ENCODE measurements around the gene GNG3.
A peak's percentile ranks its signal among the peaks of the same experiment; 100 is the strongest.
"Not testable (repeated sequence)": the region's sequence is repeated elsewhere in the genome, so short reads cannot be mapped to it uniquely, and the experiment has no call there.

The GNG3 gene

DNA sequence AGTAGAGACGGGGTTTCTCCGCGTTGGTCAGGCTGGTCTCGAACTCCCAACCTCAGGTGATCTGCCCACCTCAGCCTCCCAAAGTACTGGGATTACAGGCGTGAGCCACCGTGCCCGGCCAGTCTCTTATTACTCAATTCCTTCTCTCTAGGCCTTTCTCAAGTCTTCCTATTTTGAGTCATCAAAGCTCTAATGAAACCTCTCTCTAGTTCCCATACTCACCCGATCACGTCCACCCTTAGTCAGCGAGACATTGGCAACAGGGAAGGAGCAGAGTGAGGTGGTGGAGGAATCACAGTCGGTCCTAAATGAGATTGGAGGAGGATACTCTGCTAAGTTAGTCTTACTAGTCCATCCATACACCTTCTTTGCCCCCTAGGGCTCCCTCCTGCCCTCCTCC, 5.2 kb upstream of the GNG3 start:
- CTCF ChIA-PET, result interaction anchor here (0.8 to 1.9 kb wide), 6 partner anchors 10 to 308 kb away, joined by 3 to 5 read pairs (median 4); no protein-coding TSS in a partner anchor

DNA sequence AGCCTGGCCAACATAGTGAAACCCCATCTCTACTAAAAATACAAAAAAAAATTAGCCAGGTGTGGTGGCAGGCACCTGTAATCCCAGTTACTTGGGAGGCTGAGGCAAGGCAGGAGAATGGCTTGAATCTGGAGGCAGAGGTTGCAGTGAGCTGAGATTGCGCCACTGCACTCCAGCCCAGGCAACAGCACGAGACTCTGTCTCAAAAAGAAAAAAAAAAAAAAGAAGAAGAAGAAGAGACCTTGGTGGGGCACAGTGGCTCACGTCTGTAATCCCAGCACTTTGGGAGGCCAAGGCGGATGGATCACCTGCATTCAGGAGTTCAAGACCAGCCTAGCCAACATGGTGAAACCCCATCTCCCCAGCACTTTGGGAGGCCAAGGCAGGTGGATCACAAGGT, 3.6 kb upstream of the GNG3 start:
- H3K36me3 ChIP-seq (ENCODE audit: control insufficient read depth in 4 of 4, insufficient read depth in 4 of 4, low read length in 3 of 4), result peaks cover 0 to 16% (median 6%) of the 10 kb centered on the region in 4 experiments
- CTCF ChIA-PET, result interaction anchor here (2.0 to 3.9 kb wide), 3 partner anchors 9 to 112 kb away, joined by 5 to 18 read pairs (median 16); partner anchors contain the start of gene TUT1
- POLR2A ChIA-PET; H3K27me3 ChIP-seq (replicated peaks in 2 of 5; ENCODE audit: control insufficient read depth in 4 of 5, insufficient read depth in 5 of 5, low read length in 4 of 5); H3K27ac ChIP-seq (ENCODE audit: insufficient read depth in 1 of 2, low read depth in 1 of 2, low read length in 2 of 2, poor library complexity in 1 of 2, severe bottlenecking in 2 of 2); DNase-seq; H3K9me3 ChIP-seq (ENCODE audit: control extremely low read depth in 1 of 5, control insufficient read depth in 4 of 5, insufficient read depth in 2 of 5, low read depth in 1 of 5, low read length in 4 of 5); H3K4me3 ChIP-seq (ENCODE audit: control insufficient read depth in 1 of 7, extremely low read depth in 1 of 7, insufficient read depth in 4 of 7, low read depth in 2 of 7, low read length in 6 of 7): not testable (repeated sequence)
- 91% methylated on average over 2 of the region's 4 CpGs for WGBS (ENCODE audit: insufficient coverage)
- H3K4me1 ChIP-seq (ENCODE audit: control extremely low read depth in 1 of 4, control insufficient read depth in 4 of 4, insufficient read depth in 4 of 4, low read length in 3 of 4), result peaks cover 6 to 40% (median 32%) of the 10 kb centered on the region in 4 experiments

More for the DNA sequence above, 5.2 kb upstream of the GNG3 start:
- no peak overlapping the region for H3K4me3 ChIP-seq (ENCODE audit: control insufficient read depth in 1 of 7, extremely low read depth in 1 of 7, insufficient read depth in 4 of 7, low read depth in 2 of 7, low read length in 6 of 7)
- WGBS (ENCODE audit: insufficient coverage), result 100% methylated on average over 4 of the region's 11 CpGs
- peaks cover 0 to 19% (median 6%) of the 10 kb centered on the region in 4 experiments for H3K36me3 ChIP-seq (ENCODE audit: control insufficient read depth in 4 of 4, insufficient read depth in 4 of 4, low read length in 3 of 4)
- no peak for DNase-seq
- no peaks in the 10 kb centered on the region for H3K9me3 ChIP-seq (ENCODE audit: control extremely low read depth in 1 of 5, control insufficient read depth in 4 of 5, insufficient read depth in 2 of 5, low read depth in 1 of 5, low read length in 4 of 5)
- no peak overlapping the region for H3K27ac ChIP-seq (ENCODE audit: insufficient read depth in 1 of 2, low read depth in 1 of 2, low read length in 2 of 2, poor library complexity in 1 of 2, severe bottlenecking in 2 of 2)
- no peaks in the 10 kb centered on the region for H3K27me3 ChIP-seq (replicated peaks in 2 of 5; ENCODE audit: control insufficient read depth in 4 of 5, insufficient read depth in 5 of 5, low read length in 4 of 5)
- H3K4me1 ChIP-seq (ENCODE audit: control extremely low read depth in 1 of 4, control insufficient read depth in 4 of 4, insufficient read depth in 4 of 4, low read length in 3 of 4), result peaks cover 6 to 23% (median 20%) of the 10 kb centered on the region in 4 experiments
- POLR2A ChIA-PET, result no interaction called here

DNA sequence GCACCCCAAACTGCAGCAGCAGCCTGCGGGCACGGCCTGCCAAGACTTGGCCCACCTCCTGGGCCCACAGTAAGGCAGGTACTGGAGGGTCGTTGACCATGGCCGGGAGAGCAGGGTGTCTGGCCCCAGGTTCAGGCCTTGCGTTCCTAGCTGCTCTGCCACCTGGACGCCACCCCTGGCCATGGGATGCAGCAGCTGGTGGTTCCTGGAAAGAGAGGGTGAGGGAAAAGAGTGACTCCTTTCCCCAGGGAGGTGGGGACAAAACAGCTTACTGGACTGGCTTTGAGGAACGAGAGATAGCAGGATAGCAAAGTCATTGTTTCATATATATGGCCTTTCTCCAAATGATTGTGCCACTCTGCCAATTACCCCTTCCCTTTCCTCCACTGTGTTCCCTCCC, 2.1 kb upstream of the GNG3 start:
- CTCF ChIA-PET, result interaction anchor here (1.0 to 3.9 kb wide), 9 partner anchors 9 to 113 kb away, joined by 3 to 16 read pairs (median 5); partner anchors contain the start of genes LRRN4CL and TUT1
- peaks cover 8 to 51% (median 42%) of the 10 kb centered on the region in 4 experiments for H3K4me1 ChIP-seq (ENCODE audit: control extremely low read depth in 1 of 4, control insufficient read depth in 4 of 4, insufficient read depth in 4 of 4, low read length in 3 of 4)
- 68% methylated on average over 7 of the region's 7 CpGs for WGBS (ENCODE audit: insufficient coverage)
- peak overlapping the region in 6 of 7 experiments; percentile 70 to 90 (median 76) for H3K4me3 ChIP-seq (ENCODE audit: control insufficient read depth in 1 of 7, extremely low read depth in 1 of 7, insufficient read depth in 4 of 7, low read depth in 2 of 7, low read length in 6 of 7)
- H3K27me3 ChIP-seq (replicated peaks in 2 of 5; ENCODE audit: control insufficient read depth in 4 of 5, insufficient read depth in 5 of 5, low read length in 4 of 5), result no peaks in the 10 kb centered on the region
- H3K9me3 ChIP-seq (ENCODE audit: control extremely low read depth in 1 of 5, control insufficient read depth in 4 of 5, insufficient read depth in 2 of 5, low read depth in 1 of 5, low read length in 4 of 5), result no peaks in the 10 kb centered on the region
- H3K27ac ChIP-seq (ENCODE audit: insufficient read depth in 1 of 2, low read depth in 1 of 2, low read length in 2 of 2, poor library complexity in 1 of 2, severe bottlenecking in 2 of 2), result peak overlapping the region; percentile 89 to 92
- peak in 1 of 3 donors; percentile 27 for DNase-seq
- POLR2A ChIA-PET, result interaction anchor here (1.4 to 1.7 kb wide), 2 partner anchors 24 to 114 kb away, joined by 6 read pairs; partner anchors contain the start of gene TUT1
- peaks cover 0 to 19% (median 8%) of the 10 kb centered on the region in 4 experiments for H3K36me3 ChIP-seq (ENCODE audit: control insufficient read depth in 4 of 4, insufficient read depth in 4 of 4, low read length in 3 of 4)

DNA sequence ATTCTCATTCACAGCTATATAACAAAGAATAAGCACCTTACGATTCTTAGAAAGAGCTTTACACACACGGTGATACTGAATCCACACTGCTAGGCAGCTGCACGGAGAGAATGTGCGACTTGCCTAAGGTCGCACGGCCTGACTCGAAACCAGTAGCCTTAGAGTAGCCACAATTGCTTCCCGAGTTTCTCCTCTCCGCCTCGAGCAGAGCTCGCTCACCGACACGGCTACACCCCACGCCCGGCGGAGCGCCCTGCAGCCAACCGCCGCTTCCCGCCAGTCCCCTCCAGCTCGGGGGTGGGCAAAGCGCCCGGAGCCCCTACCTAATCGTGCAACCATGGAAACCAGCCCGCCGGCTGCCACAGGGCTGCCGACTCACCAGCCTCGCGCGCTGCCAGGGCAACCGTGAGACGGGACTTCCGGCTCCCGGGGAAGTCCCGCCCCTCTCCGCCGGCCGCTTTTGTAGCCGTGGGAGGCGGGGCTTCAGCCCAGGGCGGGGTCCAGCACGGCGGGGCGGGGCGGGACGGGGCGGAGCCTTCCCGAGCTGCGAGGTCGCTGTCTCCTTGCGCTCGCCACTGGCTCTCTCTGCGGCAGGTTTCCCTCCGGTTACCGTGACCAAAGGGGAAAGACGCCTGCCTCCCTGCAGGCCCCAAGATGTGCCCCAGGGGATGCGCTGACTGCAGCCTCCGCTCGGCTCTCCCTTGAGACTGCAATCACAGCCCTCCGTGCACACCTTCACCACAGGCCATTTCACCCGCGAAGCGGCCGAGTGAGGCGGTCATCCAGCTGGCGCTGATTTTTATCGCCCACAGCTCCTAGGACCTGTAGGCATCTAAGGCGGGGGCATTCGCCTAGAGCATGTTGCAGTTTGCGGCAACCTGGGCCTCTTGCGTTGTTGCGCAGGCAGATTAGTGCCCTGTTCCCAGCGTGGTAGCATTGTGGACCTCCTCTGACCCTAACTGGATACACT, 1.3 kb upstream of the GNG3 start:
- H3K36me3 ChIP-seq (ENCODE audit: control insufficient read depth in 4 of 4, insufficient read depth in 4 of 4, low read length in 3 of 4), result peaks cover 0 to 20% (median 7%) of the 10 kb centered on the region in 4 experiments
- H3K9me3 ChIP-seq (ENCODE audit: control extremely low read depth in 1 of 5, control insufficient read depth in 4 of 5, insufficient read depth in 2 of 5, low read depth in 1 of 5, low read length in 4 of 5), result no peaks in the 10 kb centered on the region
- POLR2A ChIA-PET, result interaction anchor here (1.1 to 1.7 kb wide), 3 partner anchors 25 to 135 kb away, joined by 3 to 6 read pairs (median 6); partner anchors contain the start of gene TUT1
- CTCF ChIA-PET, result interaction anchor here (0.9 to 3.9 kb wide), 10 partner anchors 10 to 126 kb away, joined by 3 to 16 read pairs (median 5); partner anchors contain the start of genes LRRN4CL, STX5 and TUT1
- H3K27ac ChIP-seq (ENCODE audit: insufficient read depth in 1 of 2, low read depth in 1 of 2, low read length in 2 of 2, poor library complexity in 1 of 2, severe bottlenecking in 2 of 2), result peak overlapping the region; percentile 89 to 92
- DNase-seq, result peak; percentile 95 to 98 (median 98)
- 9% methylated on average over 64 of the region's 73 CpGs for WGBS (ENCODE audit: insufficient coverage)
- peaks cover 8 to 56% (median 44%) of the 10 kb centered on the region in 4 experiments for H3K4me1 ChIP-seq (ENCODE audit: control extremely low read depth in 1 of 4, control insufficient read depth in 4 of 4, insufficient read depth in 4 of 4, low read length in 3 of 4)
- H3K27me3 ChIP-seq (replicated peaks in 2 of 5; ENCODE audit: control insufficient read depth in 4 of 5, insufficient read depth in 5 of 5, low read length in 4 of 5), result no peaks in the 10 kb centered on the region
- peak overlapping the region; percentile 33 to 90 (median 76) for H3K4me3 ChIP-seq (ENCODE audit: control insufficient read depth in 1 of 7, extremely low read depth in 1 of 7, insufficient read depth in 4 of 7, low read depth in 2 of 7, low read length in 6 of 7)

DNA sequence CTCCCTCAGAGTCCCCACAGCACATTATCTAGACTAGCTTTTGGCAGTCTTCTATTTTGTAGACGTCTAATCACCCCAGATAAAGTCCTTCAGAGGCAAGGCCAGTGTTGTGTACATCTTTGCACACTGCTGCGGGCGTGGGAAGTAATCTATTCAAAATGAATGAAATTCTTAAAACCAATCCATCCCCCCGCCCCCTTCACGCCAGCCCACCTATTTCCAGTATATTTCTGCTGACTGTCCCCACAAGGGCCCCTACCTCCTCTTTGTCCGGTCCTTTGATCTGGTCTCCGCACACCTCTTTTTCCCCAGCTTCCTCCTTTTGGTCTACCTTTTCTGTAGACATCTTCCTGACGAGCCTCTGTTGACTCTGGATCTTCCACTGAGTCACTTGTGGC, 627 bp upstream of the GNG3 start:
- ChIA-PET CTCF (interaction anchor here (0.9 to 4.1 kb wide), 5 partner anchors 12 to 125 kb away, joined by 3 to 20 read pairs (median 6); partner anchors contain the start of genes LRRN4CL and STX5), POLR2A (interaction anchor here (1.1 to 1.4 kb wide), 2 partner anchors 26 to 134 kb away, joined by 3 to 6 read pairs; no protein-coding TSS in a partner anchor)
- H3K4me1 ChIP-seq (ENCODE audit: control extremely low read depth in 1 of 4, control insufficient read depth in 4 of 4, insufficient read depth in 4 of 4, low read length in 3 of 4), result peaks cover 8 to 56% (median 44%) of the 10 kb centered on the region in 4 experiments
- no peak for DNase-seq
- no peaks in the 10 kb centered on the region for H3K27me3 ChIP-seq (replicated peaks in 2 of 5; ENCODE audit: control insufficient read depth in 4 of 5, insufficient read depth in 5 of 5, low read length in 4 of 5)
- peak overlapping the region in 5 of 7 experiments; percentile 47 to 76 (median 63) for H3K4me3 ChIP-seq (ENCODE audit: control insufficient read depth in 1 of 7, extremely low read depth in 1 of 7, insufficient read depth in 4 of 7, low read depth in 2 of 7, low read length in 6 of 7)
- peaks cover 0 to 24% (median 7%) of the 10 kb centered on the region in 4 experiments for H3K36me3 ChIP-seq (ENCODE audit: control insufficient read depth in 4 of 4, insufficient read depth in 4 of 4, low read length in 3 of 4)
- WGBS (ENCODE audit: insufficient coverage), result 96% methylated on average over 8 of the region's 8 CpGs
- H3K27ac ChIP-seq (ENCODE audit: insufficient read depth in 1 of 2, low read depth in 1 of 2, low read length in 2 of 2, poor library complexity in 1 of 2, severe bottlenecking in 2 of 2), result no peak overlapping the region
- H3K9me3 ChIP-seq (ENCODE audit: control extremely low read depth in 1 of 5, control insufficient read depth in 4 of 5, insufficient read depth in 2 of 5, low read depth in 1 of 5, low read length in 4 of 5), result no peaks in the 10 kb centered on the region

DNA sequence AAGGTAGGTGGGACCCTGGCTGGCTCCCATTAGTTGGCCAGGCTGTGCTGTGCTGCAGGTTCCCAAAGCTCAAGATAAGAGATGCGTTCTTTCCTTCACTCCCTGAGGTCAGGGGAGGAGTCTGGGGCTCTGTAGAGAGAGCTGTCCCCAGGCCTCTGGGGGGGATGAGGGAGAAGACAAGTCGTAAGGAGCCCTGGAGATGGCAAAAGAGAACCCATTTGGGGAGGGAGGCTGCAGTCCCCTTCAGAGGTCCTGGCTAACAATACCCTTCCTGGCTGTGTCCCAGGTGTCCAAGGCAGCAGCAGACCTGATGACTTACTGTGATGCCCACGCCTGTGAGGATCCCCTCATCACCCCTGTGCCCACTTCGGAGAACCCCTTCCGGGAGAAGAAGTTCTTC, 916 bp downstream of the GNG3 start:
- peaks cover 8 to 56% (median 44%) of the 10 kb centered on the region in 4 experiments for H3K4me1 ChIP-seq (ENCODE audit: control extremely low read depth in 1 of 4, control insufficient read depth in 4 of 4, insufficient read depth in 4 of 4, low read length in 3 of 4)
- peak overlapping the region in 6 of 7 experiments; percentile 74 to 90 (median 84) for H3K4me3 ChIP-seq (ENCODE audit: control insufficient read depth in 1 of 7, extremely low read depth in 1 of 7, insufficient read depth in 4 of 7, low read depth in 2 of 7, low read length in 6 of 7)

More for the DNA sequence above, 916 bp downstream of the GNG3 start:
- H3K27ac ChIP-seq (ENCODE audit: insufficient read depth in 1 of 2, low read depth in 1 of 2, low read length in 2 of 2, poor library complexity in 1 of 2, severe bottlenecking in 2 of 2), result peak overlapping the region; percentile 93 to 97
- POLR2A ChIA-PET, result interaction anchor here (0.7 to 2.5 kb wide), 4 partner anchors 19 to 117 kb away, joined by 3 to 22 read pairs (median 8); partner anchors contain the start of genes HNRNPUL2, LBHD1, TTC9C and TUT1
- CTCF ChIA-PET, result interaction anchor here (0.6 to 4.1 kb wide), 8 partner anchors 9 to 107 kb away, joined by 3 to 20 read pairs (median 4); partner anchors contain the start of gene MTA2
- no peak for DNase-seq
- H3K27me3 ChIP-seq (replicated peaks in 2 of 5; ENCODE audit: control insufficient read depth in 4 of 5, insufficient read depth in 5 of 5, low read length in 4 of 5), result no peaks in the 10 kb centered on the region
- H3K9me3 ChIP-seq (ENCODE audit: control extremely low read depth in 1 of 5, control insufficient read depth in 4 of 5, insufficient read depth in 2 of 5, low read depth in 1 of 5, low read length in 4 of 5), result no peaks in the 10 kb centered on the region
- H3K36me3 ChIP-seq (ENCODE audit: control insufficient read depth in 4 of 4, insufficient read depth in 4 of 4, low read length in 3 of 4), result peaks cover 4 to 35% (median 17%) of the 10 kb centered on the region in 4 experiments
- WGBS (ENCODE audit: insufficient coverage), result 85% methylated on average over 5 of the region's 5 CpGs

Data from common myeloid progenitor, CD34-positive (primary cell).